ENCODE data around the gene PIGC. TPM values are rescaled to one million over a fixed set of nuclear protein-coding genes. Genes with fewer than 3 reads are reported as not detected.

Gene PIGC
- total RNA-seq, 1 experiment from 2014 or later = 17.5 TPM

DNA sequence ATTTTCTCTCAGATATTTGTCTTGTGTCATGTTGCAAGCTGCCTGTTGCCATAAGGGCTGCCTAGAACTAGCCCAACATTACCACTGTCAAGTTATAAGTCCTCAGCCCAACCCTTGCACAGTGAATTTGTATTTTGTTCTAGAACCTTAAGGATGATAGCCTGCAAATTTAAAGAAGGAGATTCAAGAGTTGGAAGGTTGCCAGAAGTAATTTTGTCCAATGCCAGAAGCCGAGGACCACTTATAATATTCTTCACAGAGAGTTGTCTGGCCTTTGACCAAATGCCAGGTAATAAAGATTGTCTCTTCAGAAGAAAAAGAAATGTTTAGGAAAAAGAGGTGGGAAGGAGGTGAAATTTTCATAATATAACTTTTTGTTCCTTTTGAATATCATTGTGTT, 48.6 kb upstream of the PIGC start:
- Histone ChIP-seq H3K56ac (ENCODE audit: insufficient read length, low read depth, low read length) (no peak overlapping the region), H2BK120ac (ENCODE audit: low read depth, low read length, poor library complexity, severe bottlenecking) (no peak overlapping the region), H2BK20ac (ENCODE audit: low read depth, low read length, poor library complexity, severe bottlenecking) (no peak overlapping the region), H3K27ac (ENCODE audit: insufficient read length, low read depth, low read length) (no peak overlapping the region), H3K9ac (ENCODE audit: extremely low read depth, insufficient read length, low read length) (no peak overlapping the region), H3K4me1 (ENCODE audit: insufficient read depth, low read length) (no peaks in the 10 kb centered on the region), H3K23me2 (ENCODE audit: insufficient read length, low read depth, low read length, poor library complexity, severe bottlenecking) (no peaks in the 10 kb centered on the region), H3K14ac (ENCODE audit: insufficient read depth, low read length) (no peak overlapping the region), H3K4ac (ENCODE audit: low read depth, low read length) (no peak overlapping the region), H4K5ac (ENCODE audit: insufficient read length, low read depth, low read length) (no peak overlapping the region), H3T11ph (ENCODE audit: low read length) (no peak overlapping the region), H2AK5ac (ENCODE audit: insufficient read length, low read length) (no peak overlapping the region), H4K8ac (replicated peaks; ENCODE audit: insufficient read length, low read depth, low read length) (no peak overlapping the region), H2BK15ac (ENCODE audit: low read depth, low read length) (no peak overlapping the region), H2BK12ac (ENCODE audit: insufficient read length, low read depth, low read length) (no peak overlapping the region), H3K79me1 (ENCODE audit: insufficient read depth, low read depth, low read length, poor library complexity, severe bottlenecking) (no peaks in the 10 kb centered on the region), H3K79me2 (ENCODE audit: insufficient read depth, low read length) (no peaks in the 10 kb centered on the region), H2AFZ (ENCODE audit: low read length) (no peak overlapping the region), H3K23ac (ENCODE audit: insufficient read length, low read depth, low read length) (no peak overlapping the region), H2BK5ac (ENCODE audit: insufficient read length, low read length) (no peak overlapping the region), H3K18ac (ENCODE audit: insufficient read length, low read depth, low read length) (no peak overlapping the region), H3K4me2 (ENCODE audit: insufficient read depth, insufficient read length, low read length) (no peak overlapping the region), H4K91ac (ENCODE audit: insufficient read length, low read depth, low read length) (no peak overlapping the region), H4K20me1 (ENCODE audit: control insufficient read depth, insufficient read depth, insufficient read length) (no peaks in the 10 kb centered on the region), H3K9me3 (ENCODE audit: control insufficient read depth, low read depth, low read length) (no peaks in the 10 kb centered on the region), H3K27me3 (ENCODE audit: insufficient read depth, low read length) (no peaks in the 10 kb centered on the region)
- no peak overlapping the region for H3K27ac Mint-ChIP-seq
- no peaks in the 10 kb centered on the region; the same call in 1 of the 2 replicates for H3K27me3 Mint-ChIP-seq (ENCODE audit: low read depth)
- TF ChIP-seq, protein P1, sequence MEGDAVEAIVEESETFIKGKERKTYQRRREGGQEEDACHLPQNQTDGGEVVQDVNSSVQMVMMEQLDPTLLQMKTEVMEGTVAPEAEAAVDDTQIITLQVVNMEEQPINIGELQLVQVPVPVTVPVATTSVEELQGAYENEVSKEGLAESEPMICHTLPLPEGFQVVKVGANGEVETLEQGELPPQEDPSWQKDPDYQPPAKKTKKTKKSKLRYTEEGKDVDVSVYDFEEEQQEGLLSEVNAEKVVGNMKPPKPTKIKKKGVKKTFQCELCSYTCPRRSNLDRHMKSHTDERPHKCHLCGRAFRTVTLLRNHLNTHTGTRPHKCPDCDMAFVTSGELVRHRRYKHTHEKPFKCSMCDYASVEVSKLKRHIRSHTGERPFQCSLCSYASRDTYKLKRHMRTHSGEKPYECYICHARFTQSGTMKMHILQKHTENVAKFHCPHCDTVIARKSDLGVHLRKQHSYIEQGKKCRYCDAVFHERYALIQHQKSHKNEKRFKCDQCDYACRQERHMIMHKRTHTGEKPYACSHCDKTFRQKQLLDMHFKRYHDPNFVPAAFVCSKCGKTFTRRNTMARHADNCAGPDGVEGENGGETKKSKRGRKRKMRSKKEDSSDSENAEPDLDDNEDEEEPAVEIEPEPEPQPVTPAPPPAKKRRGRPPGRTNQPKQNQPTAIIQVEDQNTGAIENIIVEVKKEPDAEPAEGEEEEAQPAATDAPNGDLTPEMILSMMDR (conservative IDR thresholded peaks at IDR 0.05) = no peak
- H3K4me3 Mint-ChIP-seq = no peak overlapping the region
- no peaks in the 10 kb centered on the region for H3K9me3 Mint-ChIP-seq
- peaks cover 10 to 11% of the 10 kb centered on the region in 2 experiments for H3K4me1 Mint-ChIP-seq
- WGBS (ENCODE audit: extremely low coverage, insufficient read length, low lambda C conversion rate) = no CpG with 5 or more reads among the region's 1 CpG
- no peak for DNase-seq
- no peaks in the 10 kb centered on the region for H3K36me3 Mint-ChIP-seq (ENCODE audit: insufficient read depth in 1 of 3, low read depth in 3 of 3)

All from H9 (cell line).